ENCODE data around the gene SNRNP48. TPM values are rescaled to one million over a fixed set of nuclear protein-coding genes. Genes with fewer than 3 reads are reported as not detected.

The SNRNP48 gene
- polyA plus RNA-seq, 1 donor: 15.9 TPM

DNA sequence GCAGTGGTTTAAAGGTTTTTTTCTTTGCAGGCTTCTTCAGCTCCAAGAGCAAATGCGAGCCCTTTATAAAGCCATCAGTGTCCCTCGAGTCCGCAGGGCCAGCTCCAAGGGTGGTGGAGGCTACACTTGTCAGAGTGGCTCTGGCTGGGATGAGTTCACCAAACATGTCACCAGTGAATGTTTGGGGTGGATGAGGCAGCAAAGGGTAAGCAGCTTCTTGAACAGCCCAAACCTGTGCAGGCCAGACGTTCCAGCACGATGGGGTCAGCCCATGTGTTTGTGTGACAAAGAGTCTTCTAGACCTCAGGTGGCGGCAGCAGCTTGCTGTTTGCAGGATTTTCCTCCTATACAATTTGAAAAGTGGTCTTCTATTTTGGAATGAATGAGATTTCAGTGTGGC, 30.8 kb upstream of the SNRNP48 start:
- DNase-seq: no peak

DNA sequence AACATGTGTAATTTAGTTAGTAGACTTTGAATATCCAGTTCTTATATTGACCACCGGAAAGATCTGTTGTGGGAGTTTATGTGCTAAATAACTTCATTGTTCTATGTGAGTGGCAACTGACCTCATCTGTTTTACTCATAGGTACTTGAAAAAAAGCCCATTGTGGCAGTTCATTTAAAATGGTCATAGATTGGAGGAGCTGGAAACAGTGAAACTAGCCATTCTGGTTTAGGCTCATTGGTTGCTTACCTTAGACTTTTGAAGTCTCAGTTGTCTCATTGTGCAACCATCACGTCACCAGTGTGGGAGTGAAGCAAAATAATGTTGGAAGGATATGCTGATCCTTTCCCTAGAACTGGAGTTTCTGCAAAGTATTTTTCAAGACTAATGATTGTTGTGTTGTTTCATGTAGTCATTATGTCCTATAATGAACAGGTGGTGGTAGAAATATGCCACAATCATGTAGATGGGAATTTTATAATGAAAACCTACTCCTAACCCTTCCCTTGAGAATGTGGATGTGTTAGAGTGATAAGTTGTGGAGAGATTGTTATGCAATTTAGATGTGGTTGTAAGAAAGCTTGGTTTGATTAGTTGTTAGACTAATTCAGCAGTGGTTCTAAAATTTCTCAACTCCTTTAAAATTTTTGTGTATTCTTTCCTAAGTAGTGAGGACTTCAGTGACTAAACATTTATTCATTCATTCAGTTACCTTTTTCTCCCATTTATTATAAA, 30.2 kb upstream of the SNRNP48 start:
- no peak for DNase-seq

DNA sequence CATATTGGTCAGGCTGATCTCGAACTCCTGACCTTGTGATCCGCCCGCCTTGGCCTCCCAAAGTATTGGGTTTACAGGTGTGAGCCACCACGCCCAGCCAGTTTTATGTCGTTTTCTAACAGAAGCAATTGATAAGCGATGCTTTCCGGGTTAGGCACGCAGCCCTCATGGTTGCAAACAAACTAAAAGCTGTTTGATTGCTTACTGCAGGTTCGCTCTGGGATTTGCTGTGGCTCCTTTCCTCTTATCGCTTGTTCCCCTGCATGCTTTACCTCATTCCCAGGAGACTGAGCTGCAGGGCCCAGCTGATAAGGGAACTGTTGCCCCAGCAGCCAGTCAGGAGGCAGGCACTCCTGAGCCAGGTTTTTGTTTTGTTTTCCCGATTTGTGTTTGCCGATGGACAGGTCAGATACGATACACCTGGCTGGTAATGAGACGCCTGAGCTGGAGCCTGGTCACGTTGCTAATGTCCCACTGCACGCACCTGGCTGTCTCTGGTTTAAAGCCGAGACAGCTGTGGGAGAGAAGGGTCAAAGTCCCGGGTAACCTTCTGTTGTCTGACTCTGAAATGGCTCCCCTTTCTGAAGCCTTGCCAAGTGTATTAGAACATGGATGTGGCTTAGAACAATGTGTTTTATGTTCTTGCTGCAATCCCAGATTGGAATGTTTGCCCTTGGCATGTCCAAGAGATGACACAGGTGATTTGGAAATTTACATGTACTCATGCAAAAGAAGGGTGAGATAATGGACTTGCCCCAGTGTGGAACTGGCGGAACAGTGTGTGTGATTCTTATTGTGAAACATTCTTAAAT, 28.6 kb upstream of the SNRNP48 start:
- DNase-seq: no peak

DNA sequence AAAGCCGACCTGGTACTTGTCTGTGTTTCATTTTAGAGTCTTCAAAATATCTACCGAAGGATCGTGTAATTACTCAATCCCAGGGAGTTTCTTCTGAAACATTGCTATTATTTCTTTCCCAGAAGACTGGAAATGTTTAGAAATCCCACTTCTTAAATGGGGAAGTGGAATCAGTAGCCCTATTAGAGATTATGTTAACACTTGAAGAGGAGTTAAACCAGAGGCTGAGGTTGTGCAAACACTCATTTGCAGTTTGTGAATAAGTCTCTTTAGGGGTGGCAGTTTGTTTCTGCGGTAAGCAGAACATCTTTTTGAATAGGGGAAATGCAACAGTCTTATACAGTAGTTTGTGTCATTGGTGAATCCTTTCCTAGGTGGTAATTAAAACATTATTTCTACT, 27.2 kb upstream of the SNRNP48 start:
- no peak for DNase-seq

DNA sequence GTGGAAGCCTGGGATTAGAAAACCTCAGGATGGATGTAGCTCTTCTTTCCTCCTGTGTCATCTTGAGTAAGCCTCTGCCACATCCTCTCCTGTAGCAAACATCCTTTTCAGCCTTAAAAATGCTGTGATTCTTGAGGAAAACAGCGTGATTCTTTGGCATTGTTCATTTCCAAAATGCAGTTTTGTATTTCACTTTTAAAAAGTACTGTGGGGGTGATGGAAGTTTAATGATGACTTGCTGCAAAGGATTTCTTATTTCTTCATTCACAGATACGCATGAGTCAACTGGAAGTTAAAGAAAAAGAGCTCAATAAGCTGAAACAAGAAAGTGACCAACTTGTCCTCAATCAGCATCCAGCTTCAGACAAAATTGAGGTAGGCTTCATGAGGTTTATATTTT, 23.9 kb upstream of the SNRNP48 start:
- DNase-seq: no peak

DNA sequence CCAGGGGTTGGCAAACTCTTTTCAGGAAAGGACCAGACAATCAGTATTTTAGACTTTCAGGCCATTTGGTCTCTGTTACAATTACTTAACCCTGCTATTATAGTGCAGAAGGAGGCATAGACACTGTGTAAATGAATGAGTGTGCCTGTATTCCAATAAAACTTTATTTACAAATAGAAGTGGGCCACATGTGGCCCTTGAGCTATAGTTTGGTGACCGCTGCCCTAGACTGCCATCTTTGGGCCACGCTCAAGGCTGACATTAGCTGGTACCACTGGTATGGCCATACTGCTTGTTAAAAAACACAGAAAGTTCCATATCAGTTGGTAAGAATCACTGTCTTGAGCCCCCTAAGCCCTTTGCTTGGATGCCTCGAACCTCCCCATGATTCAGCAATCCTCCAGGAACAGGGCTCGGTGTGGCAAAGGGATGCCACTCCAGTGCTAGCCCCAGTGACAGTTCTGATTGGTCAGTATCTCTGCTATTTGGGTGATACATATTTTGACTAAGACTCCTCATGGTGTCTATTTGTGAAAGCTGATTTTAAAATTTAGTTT, 23.3 kb upstream of the SNRNP48 start:
- no peak for DNase-seq

DNA sequence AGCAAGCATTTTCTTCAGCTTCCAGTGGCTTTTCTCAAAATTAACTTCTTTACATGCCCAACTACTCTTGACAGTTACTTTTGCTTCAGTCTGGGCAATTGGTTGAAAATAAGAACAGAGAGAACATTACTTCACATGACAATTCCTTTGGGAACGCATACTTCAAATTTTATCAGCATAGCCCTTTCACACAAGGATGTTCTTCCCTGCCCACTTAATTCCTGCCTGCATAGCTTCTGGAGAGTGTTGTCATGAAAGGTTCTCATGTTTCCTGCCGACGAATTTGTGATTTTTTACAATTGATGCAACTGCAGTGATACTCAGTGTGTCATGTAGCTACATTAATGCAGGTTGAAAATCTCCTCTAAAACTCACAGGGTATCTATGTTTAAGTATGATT, 22.0 kb upstream of the SNRNP48 start:
- DNase-seq: no peak

DNA sequence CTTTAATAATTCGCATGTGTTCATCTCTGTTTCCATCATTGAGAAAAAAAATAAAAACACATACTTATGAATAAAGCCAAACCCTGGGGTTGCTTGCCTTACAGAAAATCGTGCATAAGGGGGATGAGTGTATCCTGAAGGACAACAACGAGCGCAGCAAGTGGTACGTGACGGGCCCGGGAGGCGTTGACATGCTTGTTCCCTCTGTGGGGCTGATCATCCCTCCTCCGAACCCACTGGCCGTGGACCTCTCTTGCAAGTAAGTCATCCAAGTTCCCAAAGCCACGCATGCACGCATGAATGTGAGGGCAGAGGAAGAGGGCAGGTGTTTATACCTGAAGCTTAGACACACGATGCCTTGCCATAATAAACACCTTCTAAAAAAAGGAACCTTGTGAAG, 20.9 kb upstream of the SNRNP48 start:
- no peak for DNase-seq

DNA sequence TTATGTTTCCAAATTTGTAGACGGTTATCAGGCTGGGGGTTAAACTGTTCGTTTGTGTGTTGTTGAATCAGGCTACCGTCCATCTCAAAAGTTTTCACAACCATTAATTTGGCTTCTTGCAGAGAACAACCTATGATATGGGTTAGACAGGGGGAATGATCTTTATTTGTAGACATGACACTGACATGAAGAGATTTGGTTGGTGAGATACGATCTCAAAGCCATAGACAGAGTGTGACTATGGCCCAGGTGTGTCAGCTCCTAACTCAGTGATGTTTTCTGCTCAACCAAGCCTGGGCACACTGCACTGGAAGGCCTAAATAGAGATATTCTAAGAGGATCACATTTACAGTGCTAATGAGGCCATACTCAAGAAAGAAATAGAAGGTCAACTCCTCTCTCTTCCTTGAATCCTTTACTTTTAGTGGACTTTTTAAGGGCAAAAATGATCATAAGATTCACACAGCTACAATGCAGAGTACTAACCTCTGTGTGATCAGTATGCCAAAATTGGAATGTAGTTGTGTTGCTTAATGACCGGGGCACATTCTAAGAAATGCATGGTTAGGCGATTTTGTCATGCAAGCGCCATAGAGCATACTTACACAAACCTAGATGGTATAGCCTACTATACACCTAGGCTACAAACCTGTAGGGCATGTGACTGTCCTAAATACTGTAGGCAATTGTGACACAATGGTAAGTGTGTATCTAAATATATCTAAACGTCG, 17.6 kb upstream of the SNRNP48 start:
- DNase-seq: no peak

DNA sequence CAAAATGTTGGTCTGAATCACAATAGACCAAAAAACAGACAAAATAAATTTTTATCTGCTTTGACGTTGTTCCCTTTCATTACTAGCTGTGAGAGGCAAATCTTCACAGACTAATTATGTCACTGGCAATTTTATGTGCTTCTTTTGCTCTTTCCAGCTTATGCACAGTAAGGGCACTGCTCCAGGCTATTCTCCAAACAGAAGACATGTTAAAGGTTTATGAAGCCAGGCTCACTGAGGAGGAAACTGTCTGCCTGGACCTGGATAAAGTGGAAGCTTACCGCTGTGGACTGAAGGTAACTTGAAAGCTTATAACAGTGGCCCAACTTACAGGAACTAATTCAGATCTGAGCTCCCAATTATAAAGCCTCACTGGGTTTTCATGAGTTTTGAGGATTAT, 15.5 kb upstream of the SNRNP48 start:
- DNase-seq: no peak

DNA sequence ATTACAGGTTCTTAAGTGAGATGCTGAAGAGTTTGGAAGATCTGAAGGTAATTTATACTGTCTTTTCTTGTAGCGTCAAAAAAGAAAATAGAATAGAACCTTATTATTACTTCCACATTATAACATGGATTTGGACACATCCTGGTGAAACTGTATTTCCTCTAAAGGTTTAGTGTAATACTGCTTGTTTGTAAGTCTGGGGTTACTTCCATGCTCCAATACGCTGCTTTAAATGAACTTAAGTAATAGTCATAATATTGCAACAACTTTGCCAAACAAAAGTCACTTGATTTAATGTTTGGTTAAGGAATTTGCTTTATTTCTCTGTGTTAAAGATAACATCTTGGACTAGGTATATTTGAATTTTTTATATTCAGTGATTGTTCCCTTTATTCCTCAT, 11.5 kb upstream of the SNRNP48 start:
- no peak for DNase-seq

DNA sequence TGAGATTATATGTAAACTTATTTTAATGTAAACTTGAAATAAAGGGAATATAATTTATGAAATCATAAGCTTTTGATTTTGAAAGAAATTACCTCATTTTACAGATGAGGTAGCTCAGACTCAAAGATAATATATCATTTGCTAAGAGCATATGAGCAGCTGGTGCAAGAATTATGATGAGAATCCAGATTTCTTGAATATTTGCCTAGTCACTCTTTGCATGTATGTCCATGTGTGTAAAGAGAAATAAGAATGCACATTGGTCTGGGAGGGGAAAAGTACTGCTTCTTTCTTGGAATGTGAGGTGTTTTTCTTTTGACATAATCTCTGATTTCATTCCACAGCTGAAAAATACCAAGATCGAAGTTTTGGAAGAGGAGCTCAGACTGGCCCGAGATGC, 11.1 kb upstream of the SNRNP48 start:
- peak; percentile 4 for DNase-seq

DNA sequence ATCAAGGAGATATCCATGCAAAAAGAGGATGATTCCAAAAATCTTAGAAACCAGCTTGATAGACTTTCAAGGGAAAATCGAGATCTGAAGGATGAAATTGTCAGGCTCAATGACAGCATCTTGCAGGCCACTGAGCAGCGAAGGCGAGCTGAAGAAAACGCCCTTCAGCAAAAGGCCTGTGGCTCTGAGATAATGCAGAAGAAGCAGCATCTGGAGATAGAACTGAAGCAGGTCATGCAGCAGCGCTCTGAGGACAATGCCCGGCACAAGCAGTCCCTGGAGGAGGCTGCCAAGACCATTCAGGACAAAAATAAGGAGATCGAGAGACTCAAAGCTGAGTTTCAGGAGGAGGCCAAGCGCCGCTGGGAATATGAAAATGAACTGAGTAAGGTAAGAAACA, 10.1 kb upstream of the SNRNP48 start:
- no peak for DNase-seq

DNA sequence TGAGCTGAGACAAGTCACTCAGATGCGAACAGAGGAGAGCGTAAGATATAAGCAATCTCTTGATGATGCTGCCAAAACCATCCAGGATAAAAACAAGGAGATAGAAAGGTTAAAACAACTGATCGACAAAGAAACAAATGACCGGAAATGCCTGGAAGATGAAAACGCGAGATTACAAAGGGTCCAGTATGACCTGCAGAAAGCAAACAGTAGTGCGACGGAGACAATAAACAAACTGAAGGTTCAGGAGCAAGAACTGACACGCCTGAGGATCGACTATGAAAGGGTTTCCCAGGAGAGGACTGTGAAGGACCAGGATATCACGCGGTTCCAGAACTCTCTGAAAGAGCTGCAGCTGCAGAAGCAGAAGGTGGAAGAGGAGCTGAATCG, 9.5 kb upstream of the SNRNP48 start:
- DNase-seq: no peak

DNA sequence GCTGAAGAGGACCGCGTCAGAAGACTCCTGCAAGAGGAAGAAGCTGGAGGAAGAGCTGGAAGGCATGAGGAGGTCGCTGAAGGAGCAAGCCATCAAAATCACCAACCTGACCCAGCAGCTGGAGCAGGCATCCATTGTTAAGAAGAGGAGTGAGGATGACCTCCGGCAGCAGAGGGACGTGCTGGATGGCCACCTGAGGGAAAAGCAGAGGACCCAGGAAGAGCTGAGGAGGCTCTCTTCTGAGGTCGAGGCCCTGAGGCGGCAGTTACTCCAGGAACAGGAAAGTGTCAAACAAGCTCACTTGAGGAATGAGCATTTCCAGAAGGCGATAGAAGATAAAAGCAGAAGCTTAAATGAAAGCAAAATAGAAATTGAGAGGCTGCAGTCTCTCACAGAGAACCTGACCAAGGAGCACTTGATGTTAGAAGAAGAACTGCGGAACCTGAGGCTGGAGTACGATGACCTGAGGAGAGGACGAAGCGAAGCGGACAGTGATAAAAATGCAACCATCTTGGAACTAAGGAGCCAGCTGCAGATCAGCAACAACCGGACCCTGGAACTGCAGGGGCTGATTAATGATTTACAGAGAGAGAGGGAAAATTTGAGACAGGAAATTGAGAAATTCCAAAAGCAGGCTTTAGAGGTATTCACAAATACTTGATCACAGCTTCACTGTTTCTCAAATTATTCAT, 8.9 kb upstream of the SNRNP48 start:
- peak; percentile 4 for DNase-seq

DNA sequence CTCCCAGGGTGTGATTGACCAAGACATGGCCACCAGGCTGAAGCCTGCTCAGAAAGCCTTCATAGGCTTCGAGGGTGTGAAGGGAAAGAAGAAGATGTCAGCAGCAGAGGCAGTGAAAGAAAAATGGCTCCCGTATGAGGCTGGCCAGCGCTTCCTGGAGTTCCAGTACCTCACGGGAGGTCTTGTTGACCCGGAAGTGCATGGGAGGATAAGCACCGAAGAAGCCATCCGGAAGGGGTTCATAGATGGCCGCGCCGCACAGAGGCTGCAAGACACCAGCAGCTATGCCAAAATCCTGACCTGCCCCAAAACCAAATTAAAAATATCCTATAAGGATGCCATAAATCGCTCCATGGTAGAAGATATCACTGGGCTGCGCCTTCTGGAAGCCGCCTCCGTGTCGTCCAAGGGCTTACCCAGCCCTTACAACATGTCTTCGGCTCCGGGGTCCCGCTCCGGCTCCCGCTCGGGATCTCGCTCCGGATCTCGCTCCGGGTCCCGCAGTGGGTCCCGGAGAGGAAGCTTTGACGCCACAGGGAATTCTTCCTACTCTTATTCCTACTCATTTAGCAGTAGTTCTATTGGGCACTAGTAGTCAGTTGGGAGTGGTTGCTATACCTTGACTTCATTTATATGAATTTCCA, 4.6 kb upstream of the SNRNP48 start:
- no peak for DNase-seq

DNA sequence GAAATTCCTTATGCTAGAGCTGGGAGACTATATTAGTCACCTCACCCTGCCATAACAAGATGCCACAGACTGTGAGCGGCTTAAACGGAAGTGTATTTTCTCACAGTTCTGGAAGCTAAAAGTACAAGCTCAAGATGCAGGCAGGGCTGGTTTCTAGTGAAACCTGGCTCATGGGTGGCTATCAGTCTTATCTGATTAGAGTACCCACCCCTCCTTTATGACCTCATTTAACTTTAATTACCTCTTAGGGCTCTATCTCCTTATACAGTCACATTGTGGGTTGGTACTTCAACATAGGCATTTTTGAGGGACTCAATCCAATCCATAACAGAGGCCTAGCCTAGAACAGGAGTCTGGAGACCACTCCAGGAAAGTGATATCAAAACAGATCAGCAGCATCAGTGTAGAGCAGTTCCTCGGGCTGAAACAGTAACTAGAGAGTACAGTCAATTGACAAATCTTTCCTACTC, 2.3 kb upstream of the SNRNP48 start:
- no peak for DNase-seq

DNA sequence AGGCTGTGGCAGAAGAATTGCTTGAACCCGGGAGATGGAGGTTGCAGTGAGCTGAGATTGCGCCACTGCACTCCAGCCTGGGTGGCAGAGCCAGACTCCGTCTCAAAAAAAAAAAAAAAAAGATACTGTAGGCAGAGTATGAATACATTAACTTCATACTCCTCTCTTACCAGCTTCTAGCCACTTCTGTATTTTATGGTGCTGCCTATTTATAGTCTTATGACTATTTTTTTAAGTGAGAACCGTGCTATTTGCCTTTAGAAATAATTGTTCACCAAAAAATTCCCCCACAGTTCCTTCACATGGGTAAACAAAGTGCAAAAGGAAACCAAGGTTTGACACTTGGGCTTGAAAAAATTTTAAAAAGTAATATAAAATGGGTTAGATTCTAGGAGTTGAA, 1.5 kb upstream of the SNRNP48 start:
- no peak for DNase-seq

DNA sequence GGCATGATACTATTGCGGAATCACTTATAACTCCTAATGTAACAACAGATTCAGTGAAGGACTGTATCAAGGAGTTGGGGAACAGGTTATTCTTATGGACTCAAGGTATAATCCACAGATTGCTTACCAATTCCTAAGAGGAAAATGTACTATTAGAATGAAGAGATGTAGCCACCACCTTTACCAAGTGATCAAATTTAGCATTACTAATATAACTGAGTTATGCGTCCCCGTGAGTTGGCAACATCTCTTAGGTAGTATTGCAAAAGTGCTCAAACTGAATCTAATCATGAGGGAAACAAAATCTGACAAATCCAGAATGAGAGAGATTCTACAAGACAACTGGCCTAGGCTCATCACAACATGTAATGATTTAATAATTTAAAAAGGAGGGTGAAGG, 777 bp upstream of the SNRNP48 start:
- no peak for DNase-seq

DNA sequence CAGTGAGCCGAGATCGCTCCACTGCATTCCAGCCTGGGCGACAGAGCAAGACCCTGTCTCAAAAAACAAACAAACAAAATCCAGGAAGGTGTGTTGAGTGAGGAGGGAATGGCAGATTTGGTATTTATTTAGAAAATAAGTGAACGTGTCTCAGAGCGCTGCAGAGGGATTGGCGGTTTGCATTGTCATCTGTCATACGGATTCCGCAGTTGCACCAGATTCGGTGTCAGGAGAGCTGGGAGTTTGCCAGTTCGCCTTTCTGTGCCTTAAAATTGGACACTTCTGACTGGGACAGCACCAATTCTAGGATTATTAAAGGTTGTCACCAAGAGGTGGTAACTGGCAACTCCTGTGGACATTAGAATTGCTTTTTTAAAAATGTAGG, 912 bp downstream of the SNRNP48 start:
- peak; percentile 5 for DNase-seq

DNA sequence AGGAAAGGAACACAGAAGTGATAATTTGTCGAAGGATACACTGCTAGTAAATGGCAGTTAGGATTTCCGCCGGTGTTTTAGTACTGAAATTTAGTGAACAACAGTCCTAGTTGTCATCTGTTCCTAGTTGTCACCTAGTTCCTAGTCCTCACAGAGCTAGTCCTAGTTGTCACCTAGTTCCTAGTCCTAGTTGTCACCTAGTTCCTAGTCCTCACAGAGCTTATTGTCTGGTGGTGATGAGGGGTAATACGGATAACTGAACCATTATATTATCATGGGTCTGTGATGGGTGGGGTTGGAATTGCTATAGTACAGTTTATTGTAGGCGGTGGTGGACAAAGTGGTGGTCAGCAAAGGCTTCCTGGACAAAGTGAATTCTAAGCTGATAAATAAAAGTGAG, 1.8 kb downstream of the SNRNP48 start:
- no peak for DNase-seq

DNA sequence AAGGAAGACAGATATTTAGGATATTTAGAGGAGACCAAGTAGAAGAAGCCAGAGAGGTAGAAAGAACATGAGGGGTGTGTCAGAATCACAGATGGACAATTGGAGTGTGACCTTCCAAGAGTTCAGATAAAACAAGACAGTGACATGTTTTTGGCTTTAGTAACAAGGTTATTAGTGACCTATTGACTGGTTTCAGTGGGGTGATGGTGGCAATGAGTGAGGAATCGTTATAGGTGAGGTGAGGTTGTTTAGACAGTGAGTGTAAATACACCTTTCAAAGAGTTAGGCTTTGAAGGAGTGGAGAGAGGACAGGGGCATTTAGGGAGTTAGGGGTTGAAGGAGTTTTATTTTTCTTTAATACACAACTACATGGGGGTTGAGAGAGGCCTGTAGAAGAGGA, 3.2 kb downstream of the SNRNP48 start:
- no peak for DNase-seq
